Upper lobe of right lung (tissue), 1 donor: ENCODE measurements around the gene HEMGN. TPM values are rescaled to one million over a fixed set of nuclear protein-coding genes. Genes with fewer than 3 reads are reported as not detected.

Experiments
- ATAC-seq: fragments of 200-7000 bp; cut with Tn5 transposase; one replicate; pipeline ENCODE4 v1.9.1; 2020; ENCODE audit warnings: mild to moderate bottlenecking, moderate library complexity
- DNase-seq: peaks from one replicate; pipeline ENCODE4 v3.0.0-alpha.2; 2020
- H3K27ac ChIP-seq: fragments of 200-600 bp; one replicate; pipeline ENCODE4 v1.8.0; 2022
- H3K27me3 ChIP-seq: fragments of 200-600 bp; one replicate; pipeline ENCODE4 v1.8.0; 2022; ENCODE audit warnings: mild to moderate bottlenecking
- H3K36me3 ChIP-seq: fragments of 200-600 bp; one replicate; pipeline ENCODE4 v1.8.0; 2022
- H3K4me1 ChIP-seq: fragments of 200-600 bp; one replicate; pipeline ENCODE4 v1.8.0; 2022
- H3K4me3 ChIP-seq: fragments of 200-600 bp; one replicate; pipeline ENCODE4 v1.8.0; 2022; ENCODE audit warnings: mild to moderate bottlenecking
- H3K9me3 ChIP-seq: fragments of 200-600 bp; one replicate; pipeline ENCODE4 v1.8.0; 2022
- CTCF ChIP-seq: fragments of 200-600 bp; IDR thresholded peaks from one replicate; pipeline ENCODE4 v1.8.0; 2022; ENCODE audit warnings: antibody characterized with exemption
- intact Hi-C: fragments of 100-400 bp; cut with DNase I; formaldehyde crosslinking; loops from one replicate; pipeline ENCODE4 v1.11.0; 2022
- total RNA-seq: library from RNA; stranded (reverse); fragmentation: NEBNext Ultra II Directional; extraction: Animal tissue kit (Norgen Biotek cat#: 25700); gene quantifications from one replicate; pipeline ENCODE4 v1.2.1, GENCODE V29; 2021
- donor health status: DM: no; HTN: yes; CAD: no; lungs with severe emphysema.

Gene HEMGN
- total RNA-seq, 1 donor from 2014 or later = not detected

GRCh38 chr9:97925497-97926334 lies 12.3 kb downstream of the HEMGN start:
- intact Hi-C loops = loop anchor here (10.0 kb wide), 1 partner anchor 109 kb away; no protein-coding TSS in a partner anchor
- no peak overlapping the region for H3K4me3 ChIP-seq
- H3K27ac ChIP-seq = no peak overlapping the region
- H3K9me3 ChIP-seq = no peaks in the 10 kb centered on the region
- peaks cover 15% of the 10 kb centered on the region for H3K4me1 ChIP-seq
- DNase-seq = no peak
- no peak for TF ChIP-seq CTCF
- no peaks in the 10 kb centered on the region for H3K36me3 ChIP-seq
- H3K27me3 ChIP-seq = peaks cover 14% of the 10 kb centered on the region
- ATAC-seq = no peak

- intact Hi-C loops = loop anchor here (10.0 kb wide), 1 partner anchor 110 kb away; no protein-coding TSS in a partner anchor
- ATAC-seq (peak; percentile 6), DNase-seq (no peak)
- Histone ChIP-seq H3K27me3 (peaks cover 14% of the 10 kb centered on the region), H3K9me3 (no peaks in the 10 kb centered on the region), H3K27ac (no peak overlapping the region), H3K36me3 (no peaks in the 10 kb centered on the region), H3K4me3 (no peak overlapping the region), H3K4me1 (peaks cover 26% of the 10 kb centered on the region)
- TF ChIP-seq CTCF = no peak
These were observed 13.6 kb downstream of the HEMGN start for GRCh38 chr9:97924386-97924785.

- Histone ChIP-seq H3K27me3 (peaks cover 8% of the 10 kb centered on the region), H3K4me3 (peak overlapping the region; percentile 64), H3K27ac (peak overlapping the region; percentile 99), H3K36me3 (no peaks in the 10 kb centered on the region), H3K4me1 (peaks cover 29% of the 10 kb centered on the region), H3K9me3 (no peaks in the 10 kb centered on the region)
- ATAC-seq (peak; percentile 68), DNase-seq (peak; percentile 74)
- intact Hi-C loops = loop anchor here (10.0 kb wide), 1 partner anchor 111 kb away; no protein-coding TSS in a partner anchor
- TF ChIP-seq CTCF = peak; percentile 76
These were observed 14.4 kb downstream of the HEMGN start for GRCh38 chr9:97923529-97924108.

GRCh38 chr9:97921959-97922724 lies 15.8 kb downstream of the HEMGN start, which contains the start of gene TRMO:
TRMO (minus strand) TSS chr9:97922500; CDS start chr9:97922493, 7 bp downstream.
- Histone ChIP-seq H3K4me1 (peaks cover 29% of the 10 kb centered on the region), H3K4me3 (peak within 1 kb of the TSS; percentile 64), H3K27me3 (peaks cover 6% of the 10 kb centered on the region), H3K36me3 (no peaks in the 10 kb centered on the region), H3K9me3 (no peaks in the 10 kb centered on the region), H3K27ac (peak within 1 kb of the TSS; percentile 99)
- peak; percentile 99 for DNase-seq
- TF ChIP-seq CTCF = peak; percentile 60
- intact Hi-C loops = loop anchor here (10.0 kb wide), 1 partner anchor 113 kb away; no protein-coding TSS in a partner anchor
- peak; percentile 95 for ATAC-seq

- intact Hi-C loops = no loop called here
- Histone ChIP-seq H3K27me3 (no peaks in the 10 kb centered on the region), H3K4me3 (no peak overlapping the region), H3K4me1 (peaks cover 29% of the 10 kb centered on the region), H3K27ac (no peak overlapping the region), H3K9me3 (no peaks in the 10 kb centered on the region), H3K36me3 (peaks cover 19% of the 10 kb centered on the region)
- no peak for TF ChIP-seq CTCF
- ATAC-seq (no peak), DNase-seq (no peak)
These were observed 18.7 kb downstream of the HEMGN start for GRCh38 chr9:97919217-97919813.
